GM21515 (cell line): ENCODE measurements around the gene MCTP2.

Experiments used
- ATAC-seq: cut with Tn5 transposase; IDR thresholded peaks from one replicate; pipeline ENCODE4 v1.9.1; 2021; ENCODE audit not compliant: unreplicated experiment

Gene MCTP2

DNA sequence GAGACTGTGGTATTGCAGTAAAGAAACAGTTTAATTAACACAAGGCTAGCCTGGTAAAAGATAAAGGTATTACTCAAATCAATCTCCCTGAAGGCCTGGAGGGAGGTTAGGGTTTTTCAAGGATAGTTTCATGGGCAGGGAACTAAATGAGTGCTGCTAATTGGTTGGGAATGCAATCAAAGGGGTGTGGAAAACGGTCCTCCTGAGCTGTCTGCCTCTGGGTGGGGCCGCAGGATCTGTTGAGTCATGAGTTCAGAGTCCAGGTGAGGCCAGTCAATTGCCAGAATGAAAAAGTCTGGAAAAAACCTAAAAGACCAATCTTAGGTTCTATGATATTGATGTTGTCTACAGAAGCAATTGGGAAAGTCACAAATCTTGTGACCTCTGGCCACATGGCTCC lies 293.2 kb downstream of the MCTP2 start:
- no peak for ATAC-seq

DNA sequence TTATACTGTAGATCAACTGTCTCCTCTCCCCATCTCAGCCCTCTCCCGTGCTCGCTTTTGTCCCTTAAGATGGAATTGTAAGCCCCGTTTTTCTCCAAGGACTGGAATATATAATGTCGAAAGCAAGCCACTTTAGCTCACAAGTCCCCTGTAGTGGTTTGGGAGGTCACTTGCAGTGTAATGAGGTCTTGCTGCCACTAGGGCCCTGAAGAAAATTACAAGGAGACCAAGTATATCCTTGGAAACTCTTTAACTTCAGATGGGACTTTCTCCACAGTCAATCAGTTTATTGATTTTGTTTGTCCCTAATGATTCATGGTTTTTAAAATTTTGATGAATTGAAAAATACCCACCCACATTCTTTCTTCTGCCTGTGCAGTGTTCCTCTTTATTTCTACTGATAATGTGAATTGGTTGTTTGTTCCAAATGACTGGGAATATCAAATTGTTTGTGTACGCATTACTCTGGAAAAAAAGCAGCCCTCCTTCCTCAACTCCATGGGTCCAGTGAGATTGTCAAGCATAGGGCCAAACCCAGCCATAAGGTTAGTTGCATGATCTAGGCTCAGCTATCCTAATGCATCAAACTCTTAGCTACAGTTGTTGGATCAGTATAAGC lies 294.8 kb downstream of the MCTP2 start:
- no peak for ATAC-seq

GRCh38 chr15:94532226-94532625 lies 300.9 kb downstream of the MCTP2 start:
- ATAC-seq = no peak
